ENCODE results near the gene MCM5.

DNA sequence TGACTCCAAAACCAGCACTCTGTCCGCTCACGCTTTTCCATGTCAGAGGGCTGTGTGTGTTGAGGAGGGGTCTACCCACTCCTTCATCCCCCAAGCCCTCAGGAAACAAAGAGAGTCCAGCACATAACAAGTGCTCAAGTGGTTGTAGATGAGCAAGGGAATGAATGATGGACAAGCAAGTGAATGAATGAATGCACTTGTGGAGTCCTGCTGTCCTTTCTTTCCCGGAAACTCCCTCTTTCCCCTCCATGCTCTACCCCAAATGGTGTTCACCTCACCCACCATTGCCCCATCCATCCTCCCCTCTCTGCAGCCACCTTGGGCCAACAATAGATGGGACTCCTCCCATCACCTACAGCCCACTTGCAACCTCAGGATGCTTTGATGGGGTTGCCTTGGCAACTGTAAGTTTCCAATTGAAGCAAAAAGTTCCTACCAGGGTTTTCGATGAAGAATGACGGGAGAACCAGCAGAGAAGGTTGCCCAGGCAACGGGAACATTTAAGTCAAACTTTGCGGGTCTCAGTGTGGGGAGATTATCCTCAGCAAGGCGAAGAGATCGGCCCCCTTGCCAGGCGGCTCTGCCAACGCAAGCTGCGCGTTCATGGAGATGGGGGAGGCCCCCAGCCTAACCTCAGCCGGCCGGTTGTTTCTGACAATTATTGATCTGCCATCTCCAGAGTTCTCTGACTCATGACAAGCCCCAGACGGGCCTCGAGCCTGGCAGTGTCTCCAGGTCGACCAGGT is 51.1 kb downstream of the MCM5 start:
- no peak for TF ChIP-seq EZH2 (IDR thresholded peaks at IDR 0.05; ENCODE audit: insufficient read depth, poor library complexity, severe bottlenecking)
- TF ChIP-seq EZH2phosphoT487 (IDR thresholded peaks at IDR 0.05; ENCODE audit: insufficient read depth, low read depth), result no peak
